HUES6 (cell line): ENCODE results near the gene B3GALT4.
"Not testable (repeated sequence)": the region's sequence is repeated elsewhere in the genome, so short reads cannot be mapped to it uniquely, and the experiment has no call there.

Source experiments
- H3K27ac ChIP-seq: 2 replicates; pipeline ENCODE4 v1.7.0; 2013; ENCODE audit warnings: low read depth, mild to moderate bottlenecking, low read length, inconsistent platforms
- H3K27me3 ChIP-seq: 2 replicates; pipeline ENCODE4 v1.6.1; 2013; ENCODE audit warnings: low read length; ENCODE audit not compliant: control insufficient read depth, insufficient read depth
- H3K36me3 ChIP-seq: 2 replicates; pipeline ENCODE4 v1.6.1; 2013; ENCODE audit warnings: low read length; ENCODE audit not compliant: control insufficient read depth, insufficient read depth
- H3K4me1 ChIP-seq: 2 replicates; pipeline ENCODE4 v1.6.1; 2013; ENCODE audit warnings: low read length; ENCODE audit not compliant: control insufficient read depth, insufficient read depth
- H3K4me3 ChIP-seq: 2 replicates; pipeline ENCODE4 v1.5.1; 2013; ENCODE audit warnings: low read depth, low read length
- H3K9ac ChIP-seq: one replicate; pipeline ENCODE4 v1.6.1; 2013; ENCODE audit warnings: mild to moderate bottlenecking, low read length
- H3K9me3 ChIP-seq: 2 replicates; pipeline ENCODE4 v1.6.1; 2013; ENCODE audit warnings: low read depth, low read length; ENCODE audit not compliant: control insufficient read depth, insufficient read depth

B3GALT4 gene

GRCh38 chr6:33279971-33280511 is 3.1 kb downstream of the B3GALT4 start:
- no peak overlapping the region for H3K9ac ChIP-seq
- peaks cover 9% of the 10 kb centered on the region; the same call in 1 of the 2 replicates for H3K4me1 ChIP-seq
- H3K27ac ChIP-seq: no peak overlapping the region
- H3K4me3 ChIP-seq: no peak overlapping the region
- no peaks in the 10 kb centered on the region for H3K27me3 ChIP-seq
- H3K9me3 ChIP-seq: no peaks in the 10 kb centered on the region
- peaks cover 77% of the 10 kb centered on the region for H3K36me3 ChIP-seq

DNA sequence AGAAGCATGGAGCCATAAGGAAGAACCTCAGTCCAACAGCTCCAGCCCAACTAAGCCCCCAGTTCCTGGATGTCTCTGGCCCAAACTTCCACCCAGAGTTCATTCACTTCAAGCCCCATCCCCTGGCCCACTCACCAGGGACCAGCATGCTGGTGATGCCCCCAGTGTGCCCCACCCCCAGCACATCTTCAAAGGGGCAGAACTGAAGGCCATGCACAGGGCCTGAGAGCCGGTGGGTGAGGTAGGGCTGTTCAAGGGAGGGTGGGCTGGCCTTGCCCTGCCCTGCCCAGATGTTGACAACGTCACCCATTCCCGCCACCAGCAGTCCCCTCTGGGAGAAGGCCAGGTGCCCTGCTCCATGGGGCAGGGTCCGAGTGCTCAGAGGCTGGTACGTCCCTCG is 3.6 kb downstream of the B3GALT4 start:
- Histone ChIP-seq H3K4me1 (peaks cover 9% of the 10 kb centered on the region; the same call in 1 of the 2 replicates), H3K4me3 (no peak overlapping the region), H3K27ac (no peak overlapping the region), H3K9ac (no peak overlapping the region), H3K27me3 (no peaks in the 10 kb centered on the region), H3K36me3 (peaks cover 72% of the 10 kb centered on the region), H3K9me3 (no peaks in the 10 kb centered on the region)

GRCh38 chr6:33285214-33285613 is 8.3 kb downstream of the B3GALT4 start:
- not testable (repeated sequence) for H3K27ac ChIP-seq
- peaks cover 59% of the 10 kb centered on the region for H3K36me3 ChIP-seq

DNA sequence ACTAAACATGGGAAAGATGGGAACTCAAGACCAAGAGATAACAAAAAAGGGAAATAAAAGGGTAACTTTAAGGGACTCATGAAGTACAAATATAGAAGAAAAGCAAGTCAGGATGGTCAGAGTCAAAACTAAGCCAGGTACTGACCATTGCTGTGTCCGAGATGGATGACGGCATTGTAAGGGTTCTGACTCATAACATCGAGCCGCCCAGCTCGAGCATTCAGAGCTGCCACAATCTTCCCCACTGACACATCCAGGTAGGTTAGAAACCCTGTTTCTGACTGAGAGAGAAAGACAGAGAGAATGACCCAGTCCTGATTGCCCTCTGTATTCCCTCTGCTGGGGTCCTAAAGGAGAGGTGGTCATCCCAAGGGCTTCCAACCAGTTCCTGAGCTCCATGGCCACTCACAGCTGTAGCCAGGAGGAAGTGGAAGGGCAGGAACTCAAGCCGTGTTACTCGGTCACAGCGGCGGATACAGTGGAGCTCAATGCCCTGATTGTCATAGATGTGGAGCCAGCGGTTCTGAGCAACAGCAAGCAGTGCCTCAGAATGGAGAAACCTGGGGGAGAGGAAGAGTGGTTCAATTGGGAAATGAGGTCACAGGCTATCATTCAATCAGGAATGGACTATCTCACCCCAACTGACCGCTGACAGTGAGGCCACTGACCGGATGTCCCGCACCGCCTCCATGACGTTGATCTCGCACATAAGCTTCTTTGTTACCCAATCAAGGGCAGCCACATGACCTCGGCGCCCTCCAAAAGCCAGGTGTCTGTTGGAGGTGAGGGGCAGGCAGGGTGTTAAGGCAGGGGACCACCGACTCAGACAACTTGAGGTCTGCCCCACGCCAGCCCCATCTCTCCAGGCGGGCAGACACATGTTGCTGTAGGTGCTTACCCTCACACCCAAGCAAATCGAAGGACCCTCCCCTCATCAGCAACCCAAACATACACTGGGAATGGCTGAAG is 10.3 kb downstream of the B3GALT4 start:
- Histone ChIP-seq H3K36me3 (peaks cover 56% of the 10 kb centered on the region), H3K4me3 (no peak overlapping the region), H3K4me1 (peaks cover 11% of the 10 kb centered on the region), H3K27ac (no peak overlapping the region), H3K9ac (no peak overlapping the region), H3K27me3 (no peaks in the 10 kb centered on the region), H3K9me3 (no peaks in the 10 kb centered on the region)

More at GRCh38 chr6:33285214-33285613, 8.3 kb downstream of the B3GALT4 start:
- not testable (repeated sequence) for H3K9ac ChIP-seq, H3K4me1 ChIP-seq, H3K4me3 ChIP-seq, H3K9me3 ChIP-seq, H3K27me3 ChIP-seq

DNA sequence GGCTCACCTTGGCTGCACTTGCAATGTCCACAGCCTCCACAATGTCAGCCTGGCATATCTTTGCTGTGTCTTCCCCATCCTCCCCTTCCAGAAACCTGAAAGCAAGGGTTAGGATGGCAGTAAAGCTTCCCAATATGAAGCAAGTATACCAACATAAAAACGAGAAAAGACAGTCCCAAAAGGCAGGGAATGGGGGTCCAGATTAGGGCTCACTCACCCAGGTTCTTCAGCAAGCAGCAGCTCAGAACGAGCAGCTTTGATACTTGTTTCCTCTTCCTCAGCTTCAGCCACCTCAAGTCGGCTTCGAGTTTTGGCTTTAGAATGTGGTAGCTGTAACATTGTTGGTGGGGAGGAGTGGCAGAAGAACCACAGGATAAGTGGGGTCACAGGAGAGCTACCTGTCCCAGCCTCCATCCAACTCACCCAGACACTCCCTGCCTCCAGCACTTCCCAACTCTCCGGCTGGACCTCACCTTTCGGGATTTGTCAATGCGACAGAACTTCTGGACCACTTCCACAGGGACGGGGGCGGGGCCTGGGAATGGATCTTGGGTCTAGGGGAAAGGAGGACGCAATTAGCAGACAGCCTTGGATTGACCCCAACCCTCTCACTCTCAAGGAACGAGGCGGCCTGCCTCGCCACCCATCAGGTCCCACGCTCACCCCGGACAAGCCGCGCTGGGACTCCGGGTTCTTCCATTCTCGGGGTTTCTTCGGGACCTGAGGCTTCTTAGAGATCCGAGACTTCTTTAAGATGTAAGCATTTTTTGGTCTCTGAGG is 11.4 kb downstream of the B3GALT4 start:
- H3K4me3 ChIP-seq: peak overlapping the region; percentile 91
- H3K27ac ChIP-seq: no peak overlapping the region
- no peaks in the 10 kb centered on the region for H3K27me3 ChIP-seq
- H3K4me1 ChIP-seq: peaks cover 11% of the 10 kb centered on the region
- peak overlapping the region; percentile 87 for H3K9ac ChIP-seq
- H3K36me3 ChIP-seq: peaks cover 60% of the 10 kb centered on the region
- no peaks in the 10 kb centered on the region for H3K9me3 ChIP-seq

DNA sequence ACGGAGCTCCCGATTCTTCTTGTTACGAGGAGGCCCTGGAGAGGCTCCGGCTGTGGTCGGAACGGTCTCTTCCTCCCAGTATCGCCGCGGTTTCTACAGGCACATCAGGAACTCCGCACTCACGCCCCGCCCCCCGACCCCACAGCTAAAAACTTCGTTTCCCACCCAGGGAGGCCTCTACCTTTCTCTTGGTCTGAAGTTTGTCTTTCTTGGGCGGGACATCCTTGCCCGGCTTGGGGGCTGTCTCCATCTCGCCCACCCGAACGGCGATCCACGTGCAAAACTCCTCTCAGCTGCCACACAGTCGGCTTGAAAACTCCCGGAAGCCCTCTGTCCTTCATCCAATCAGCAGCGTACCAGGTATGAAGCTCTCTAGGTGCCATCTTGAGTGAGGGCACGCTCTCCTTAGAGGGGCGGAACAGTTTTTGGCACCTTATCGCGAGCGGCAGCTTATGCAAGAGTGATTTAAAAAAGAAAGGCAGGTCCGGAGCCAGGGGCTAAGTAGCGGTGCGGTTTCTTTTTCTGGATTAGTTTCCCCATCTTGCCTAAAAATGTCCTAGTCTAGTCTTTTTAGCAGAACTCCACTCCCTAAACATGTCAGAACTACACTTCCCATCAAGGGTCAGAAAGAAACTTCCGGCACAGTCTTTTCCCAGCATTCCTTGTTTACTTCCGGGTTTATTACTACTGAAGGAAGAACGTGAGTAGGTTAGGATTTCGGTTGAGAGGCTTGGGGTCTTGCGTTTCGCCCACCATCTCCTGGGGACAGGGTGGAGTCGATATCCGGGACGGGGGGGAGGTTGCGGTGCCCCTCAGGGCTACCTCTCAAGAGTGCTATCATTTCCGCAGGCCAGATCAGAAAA is 12.2 kb downstream of the B3GALT4 start, which contains the start of the genes PFDN6 and WDR46:
TSS of gene PFDN6 (plus strand) at position 681 of the 863 bp plus-strand sequence. CDS start 256 bp downstream, outside the sequence.
TSS of gene WDR46 (minus strand) at position 319 of the 863 bp plus-strand sequence. CDS start at position 250, 69 bp downstream.
- H3K27ac ChIP-seq: peak within 1 kb of the TSS; percentile 61; the same call in 1 of the 2 replicates
- H3K36me3 ChIP-seq: peaks cover 61% of the 10 kb centered on the region
- peak within 1 kb of the TSS; percentile 87 for H3K9ac ChIP-seq
- no peaks in the 10 kb centered on the region for H3K27me3 ChIP-seq
- H3K4me3 ChIP-seq: peak within 1 kb of the TSS; percentile 91
- no peaks in the 10 kb centered on the region for H3K9me3 ChIP-seq
- H3K4me1 ChIP-seq: peaks cover 11% of the 10 kb centered on the region

DNA sequence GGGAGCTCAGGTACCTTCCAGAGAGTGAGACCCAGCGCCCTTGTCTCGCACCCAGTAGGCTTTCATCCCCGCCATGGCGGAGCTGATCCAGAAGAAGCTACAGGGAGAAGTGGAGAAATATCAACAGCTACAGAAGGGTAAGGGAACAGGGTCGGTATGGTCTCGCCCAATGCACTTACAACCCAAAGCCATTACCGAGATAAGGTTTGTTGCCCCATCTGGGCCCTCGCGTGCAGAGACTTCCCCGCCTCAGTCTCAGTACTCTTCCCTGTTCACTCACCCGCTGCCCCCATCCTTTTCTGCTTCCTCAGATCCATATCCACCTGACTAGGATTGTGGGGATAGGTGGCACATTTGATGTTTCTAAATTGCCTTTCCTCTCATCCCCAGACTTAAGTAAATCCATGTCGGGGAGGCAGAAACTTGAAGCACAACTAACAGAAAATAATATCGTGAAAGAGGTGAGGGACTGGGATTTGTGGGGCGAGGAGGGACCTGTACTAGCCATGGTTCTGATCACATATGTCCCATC is 12.9 kb downstream of the B3GALT4 start:
- H3K4me3 ChIP-seq: peak overlapping the region; percentile 91
- H3K36me3 ChIP-seq: peaks cover 59% of the 10 kb centered on the region
- no peaks in the 10 kb centered on the region for H3K27me3 ChIP-seq
- no peaks in the 10 kb centered on the region for H3K9me3 ChIP-seq
- peak overlapping the region; percentile 87 for H3K9ac ChIP-seq
- peaks cover 11% of the 10 kb centered on the region for H3K4me1 ChIP-seq
- peak overlapping the region; percentile 61; the same call in 1 of the 2 replicates for H3K27ac ChIP-seq

GRCh38 chr6:33290459-33290858 is 13.5 kb downstream of the B3GALT4 start:
- Histone ChIP-seq H3K9me3 (no peaks in the 10 kb centered on the region), H3K4me3 (peak overlapping the region; percentile 91), H3K4me1 (peaks cover 11% of the 10 kb centered on the region), H3K9ac (peak overlapping the region; percentile 87), H3K27ac (no peak overlapping the region), H3K27me3 (no peaks in the 10 kb centered on the region), H3K36me3 (peaks cover 62% of the 10 kb centered on the region)

DNA sequence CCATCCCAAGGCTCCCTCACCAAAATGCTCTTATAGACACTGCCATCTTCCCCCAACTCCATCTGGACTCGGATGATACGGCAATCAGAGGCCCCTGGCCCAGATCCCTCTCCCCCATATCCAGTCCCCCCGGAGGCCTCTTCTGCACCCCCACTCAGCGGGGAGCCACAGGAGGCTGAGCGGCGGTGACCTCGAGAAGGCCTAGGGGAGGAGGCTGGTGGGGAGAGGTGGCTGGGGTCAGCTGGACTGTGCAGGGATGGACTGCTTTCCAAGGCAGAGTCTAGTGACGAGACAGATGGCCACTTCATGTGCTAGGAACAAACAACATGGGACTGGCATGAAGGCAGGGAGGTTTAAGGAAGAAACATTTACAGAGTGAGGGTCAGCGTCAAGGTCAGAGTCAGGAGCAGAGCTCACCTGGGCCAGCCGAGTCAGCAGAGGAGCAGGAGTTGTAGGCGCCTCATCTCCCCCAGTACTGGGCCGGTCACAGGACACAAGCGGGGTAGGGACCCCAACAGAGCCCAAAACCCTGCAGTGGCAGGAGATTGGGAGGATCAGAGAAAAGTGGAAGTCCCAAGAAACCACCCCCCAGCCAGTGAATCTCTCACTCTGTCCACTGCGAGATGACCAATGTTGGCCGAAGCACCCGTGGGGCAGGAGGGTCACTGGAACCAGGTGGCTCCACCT is 16.2 kb downstream of the B3GALT4 start:
- Histone ChIP-seq H3K4me3 (no peak overlapping the region), H3K4me1 (peaks cover 14% of the 10 kb centered on the region), H3K9ac (no peak overlapping the region), H3K27ac (no peak overlapping the region), H3K9me3 (no peaks in the 10 kb centered on the region), H3K27me3 (no peaks in the 10 kb centered on the region), H3K36me3 (peaks cover 51% of the 10 kb centered on the region)
